Measurements from ENCODE around the gene CENPE.

GRCh38 chr4:103100691-103101090 is 97.5 kb downstream of the CENPE start:
- TF ChIP-seq CTCF (IDR thresholded peaks at IDR 0.05) (no peak), POLR2A (IDR thresholded peaks at IDR 0.05) (no peak)

Measured in Peyer's patch (tissue), 4 donors.